T-cell (primary cell): Measurements from ENCODE around the gene COG3. TPM values are rescaled to one million over a fixed set of nuclear protein-coding genes. Genes with fewer than 3 reads are reported as not detected.

ENCODE experiments used
- ATAC-seq, 4 experiments: fragments of 200-7000 bp in 3 of 4; fragments of 150-1000 bp in 1 of 4; cut with Tn5 transposase; replicated peaks in 1 of 4; 1 replicate in 3 of 4; 2 replicates in 1 of 4; pipeline ENCODE4 v1.10.0; 2021; ENCODE audit warnings: moderate library complexity in 3 of 4, mild to moderate bottlenecking in 2 of 4, moderate number of reproducible peaks in 1 of 4
- CTCF ChIA-PET, 2 donors: fragments of 300-600 bp; sonication (Branson Sonifier 250); formaldehyde crosslinking; loops; one replicate each; lab custom pipeline; 2022; ENCODE audit warnings: antibody characterized with exemption in 2 of 2; lab: Charles Lee
- POLR2A ChIA-PET, 2 donors: fragments of 300-600 bp; sonication (Branson Sonifier 250); formaldehyde crosslinking; loops; one replicate each; lab custom pipeline; 2022; ENCODE audit warnings: antibody characterized with exemption in 2 of 2; lab: Charles Lee
- DNase-seq, 35 experiments: peaks; one replicate each; pipeline versions ENCODE4 v3.0.0 to v3.0.0-alpha.2; 2013 to 2023
- H3K27ac ChIP-seq: one replicate; pipeline ENCODE4 v1.5.1; 2013; ENCODE audit warnings: low read length
- H3K27me3 ChIP-seq, 2 experiments: replicated peaks in 1 of 2; 1 replicate in 1 of 2; 2 replicates in 1 of 2; pipeline versions ENCODE4 v1.6.1 to v1.7.0; 2013; ENCODE audit warnings: low read length in 1 of 2, mixed read lengths in 1 of 2; ENCODE audit not compliant: control insufficient read depth in 2 of 2, insufficient read depth in 2 of 2; ENCODE audit errors: extremely low read depth in 1 of 2
- H3K36me3 ChIP-seq, 2 donors: 1 replicate in 1 of 2; 2 replicates in 1 of 2; pipeline versions ENCODE4 v1.6.1 to v1.7.0; 2013; ENCODE audit warnings: low read length in 1 of 2; ENCODE audit not compliant: control insufficient read depth in 2 of 2, insufficient read depth in 1 of 2; ENCODE audit errors: extremely low read depth in 1 of 2
- H3K4me1 ChIP-seq, 2 experiments: 1 replicate in 1 of 2; 2 replicates in 1 of 2; pipeline versions ENCODE4 v1.6.1 to v1.7.0; 2013; ENCODE audit warnings: low read length in 2 of 2, mixed read lengths in 1 of 2; ENCODE audit not compliant: insufficient read depth in 2 of 2, control insufficient read depth in 1 of 2; ENCODE audit errors: extremely low read depth in 1 of 2
- H3K4me3 ChIP-seq, 2 donors: 1 replicate in 1 of 2; 2 replicates in 1 of 2; pipeline versions ENCODE4 v1.5.1 to v1.7.0; 2013; ENCODE audit warnings: mild to moderate bottlenecking in 2 of 2, low read length in 1 of 2, moderate library complexity in 1 of 2; ENCODE audit not compliant: control insufficient read depth in 1 of 2; ENCODE audit errors: extremely low read depth in 1 of 2
- H3K9me3 ChIP-seq: 2 replicates; pipeline ENCODE4 v1.7.0; 2013
- H3K27ac Mint-ChIP-seq, 2 donors: one replicate each; pipeline ENCODE4 v1.8.0; 2020 to 2021; ENCODE audit warnings: mild to moderate bottlenecking in 2 of 2, mixed read lengths in 2 of 2
- H3K27me3 Mint-ChIP-seq, 2 donors: one replicate each; pipeline ENCODE4 v1.8.0; 2021 to 2022; ENCODE audit warnings: mixed read lengths in 2 of 2
- H3K36me3 Mint-ChIP-seq: one replicate; pipeline ENCODE4 v1.8.0; 2021; ENCODE audit warnings: mixed read lengths
- H3K4me1 Mint-ChIP-seq, 3 donors: one replicate each; pipeline ENCODE4 v1.8.0; 2020 to 2022; ENCODE audit warnings: mixed read lengths in 3 of 3, mild to moderate bottlenecking in 1 of 3
- H3K4me3 Mint-ChIP-seq, 3 donors: one replicate each; pipeline ENCODE4 v1.8.0; 2020 to 2022; ENCODE audit warnings: mild to moderate bottlenecking in 3 of 3, mixed read lengths in 3 of 3, moderate library complexity in 3 of 3
- H3K9me3 Mint-ChIP-seq, 3 donors: one replicate each; pipeline ENCODE4 v1.8.0; 2020 to 2022; ENCODE audit warnings: mixed read lengths in 3 of 3
- WGBS: methylation state at CpG from one replicate; pipeline ENCODE4 v1.1.5; 2013; ENCODE audit warnings: missing lambda C conversion rate; ENCODE audit not compliant: insufficient coverage; 5-methylcytosine and 5-hydroxymethylcytosine counted together
- total RNA-seq, 35 experiments: library from RNA in 6 of 35; stranded (reverse) in 6 of 35; fragments of 120-200 nt in 1 of 35; gene quantifications; one replicate each; pipeline versions ENCODE4 v1.2.1 to v1.2.4 and lab custom pipeline; 2013 to 2026

The COG3 gene
- total RNA-seq, 5 donors from 2014 or later (not counting 1 experiment from before 2014, with no cell fraction given): 40.0 to 47.0 (median 42.3) TPM

GRCh38 chr13:45441633-45442032 lies 23.1 kb upstream of the COG3 start:
- peak overlapping the region; percentile 45 to 50 for H3K27ac Mint-ChIP-seq
- H3K4me1 Mint-ChIP-seq: peaks cover 9 to 11% (median 9%) of the 10 kb centered on the region in 3 donors
- Histone ChIP-seq H3K4me3 (no peak overlapping the region), H3K36me3 (no peaks in the 10 kb centered on the region), H3K4me1 (peaks cover 0 to 2% of the 10 kb centered on the region in 2 experiments), H3K27ac (no peak overlapping the region), H3K9me3 (no peaks in the 10 kb centered on the region), H3K27me3 (peaks cover 0 to 2% of the 10 kb centered on the region in 2 experiments)
- ATAC-seq (peak in 3 of 4 experiments; percentile 33 to 62 (median 40)), DNase-seq (no peak)
- H3K4me3 Mint-ChIP-seq: no peak overlapping the region
- ChIA-PET CTCF (interaction anchor here in 1 of 2 donors (0.6 to 0.7 kb wide), 2 partner anchors 92 to 523 kb away, joined by 3 read pairs; no protein-coding TSS in a partner anchor), POLR2A (no interaction called here)
- no CpG with 5 or more reads among the region's 2 CpGs for WGBS
- H3K9me3 Mint-ChIP-seq: no peaks in the 10 kb centered on the region
- H3K36me3 Mint-ChIP-seq: no peaks in the 10 kb centered on the region
- H3K27me3 Mint-ChIP-seq: no peaks in the 10 kb centered on the region

- peaks cover 0 to 5% of the 10 kb centered on the region in 2 experiments for H3K27me3 ChIP-seq
- DNase-seq (no peak), ATAC-seq (no peak)
- Mint-ChIP-seq H3K27me3 (no peaks in the 10 kb centered on the region), H3K4me3 (no peak overlapping the region), H3K36me3 (no peaks in the 10 kb centered on the region), H3K27ac (no peak overlapping the region), H3K4me1 (peaks cover 9 to 11% (median 9%) of the 10 kb centered on the region in 3 donors), H3K9me3 (no peaks in the 10 kb centered on the region)
- H3K27ac ChIP-seq: no peak overlapping the region
- no peak overlapping the region for H3K4me3 ChIP-seq
- CTCF ChIA-PET: interaction anchor here in 1 of 2 donors (0.6 kb wide), 1 partner anchor 15 kb away, joined by 4 read pairs; no protein-coding TSS in a partner anchor
- H3K36me3 ChIP-seq: no peaks in the 10 kb centered on the region
- H3K9me3 ChIP-seq: no peaks in the 10 kb centered on the region
- POLR2A ChIA-PET: no interaction called here
- peaks cover 0 to 2% of the 10 kb centered on the region in 2 experiments for H3K4me1 ChIP-seq
- whole genome bisulfite sequencing: 86% methylated on average over 4 of the region's 6 CpGs
Measured at GRCh38 chr13:45445053-45445452, 19.7 kb upstream of the COG3 start.

- Histone ChIP-seq H3K27me3 (peaks cover 0 to 11% of the 10 kb centered on the region in 2 experiments), H3K27ac (no peak overlapping the region), H3K9me3 (no peaks in the 10 kb centered on the region), H3K36me3 (no peaks in the 10 kb centered on the region), H3K4me3 (no peak overlapping the region), H3K4me1 (peaks cover 0 to 2% of the 10 kb centered on the region in 2 experiments)
- no peak overlapping the region for H3K4me3 Mint-ChIP-seq
- WGBS: 67% methylated on average over 1 of the region's 7 CpGs
- POLR2A ChIA-PET: no interaction called here
- H3K27me3 Mint-ChIP-seq: no peaks in the 10 kb centered on the region
- CTCF ChIA-PET: no interaction called here
- DNase-seq (no peak), ATAC-seq (no peak)
- no peaks in the 10 kb centered on the region for H3K36me3 Mint-ChIP-seq
- H3K9me3 Mint-ChIP-seq: no peaks in the 10 kb centered on the region
- peaks cover 9% of the 10 kb centered on the region in 3 donors for H3K4me1 Mint-ChIP-seq
- no peak overlapping the region for H3K27ac Mint-ChIP-seq
Measured at GRCh38 chr13:45446181-45446580, 18.6 kb upstream of the COG3 start.

- no peak for ATAC-seq
Measured at GRCh38 chr13:45447050-45447661, 17.6 kb upstream of the COG3 start.

GRCh38 chr13:45448965-45449559 lies 15.7 kb upstream of the COG3 start:
- POLR2A ChIA-PET: interaction anchor here in 1 of 2 donors (0.6 kb wide), 2 partner anchors 112 to 558 kb away, joined by 3 to 4 read pairs; no protein-coding TSS in a partner anchor
- Mint-ChIP-seq H3K36me3 (no peaks in the 10 kb centered on the region), H3K9me3 (no peaks in the 10 kb centered on the region), H3K4me1 (no peaks in the 10 kb centered on the region), H3K27me3 (peaks cover 0 to 4% of the 10 kb centered on the region in 2 donors), H3K27ac (no peak overlapping the region), H3K4me3 (no peak overlapping the region)
- no peaks in the 10 kb centered on the region for H3K4me1 ChIP-seq
- CTCF ChIA-PET: interaction anchor here in 1 of 2 donors (0.5 kb wide), 1 partner anchor 77 kb away, joined by 3 read pairs; no protein-coding TSS in a partner anchor
- no peak overlapping the region for H3K4me3 ChIP-seq
- H3K9me3 ChIP-seq: no peaks in the 10 kb centered on the region
- ATAC-seq (no peak), DNase-seq (no peak)
- no peak overlapping the region for H3K27ac ChIP-seq
- WGBS: no CpG with 5 or more reads among the region's 1 CpG
- peaks cover 0 to 19% of the 10 kb centered on the region in 2 experiments for H3K27me3 ChIP-seq
- no peaks in the 10 kb centered on the region for H3K36me3 ChIP-seq

More at GRCh38 chr13:45447050-45447661, 17.6 kb upstream of the COG3 start:
- no peak overlapping the region for H3K4me3 ChIP-seq
- Mint-ChIP-seq H3K27me3 (no peaks in the 10 kb centered on the region), H3K4me1 (peaks cover 0 to 1% (median under 1%) of the 10 kb centered on the region in 3 donors), H3K9me3 (no peaks in the 10 kb centered on the region), H3K36me3 (no peaks in the 10 kb centered on the region), H3K27ac (no peak overlapping the region), H3K4me3 (no peak overlapping the region)
- H3K36me3 ChIP-seq: no peaks in the 10 kb centered on the region
- H3K27ac ChIP-seq: no peak overlapping the region
- peaks cover 0 to 11% of the 10 kb centered on the region in 2 experiments for H3K27me3 ChIP-seq
- POLR2A ChIA-PET: no interaction called here
- H3K9me3 ChIP-seq: no peaks in the 10 kb centered on the region
- no peaks in the 10 kb centered on the region for H3K4me1 ChIP-seq
- 92% methylated on average over 2 of the region's 9 CpGs for WGBS
- CTCF ChIA-PET: interaction anchor here in 1 of 2 donors (0.6 kb wide), 2 partner anchors 402 to 793 kb away, joined by 3 to 5 read pairs; no protein-coding TSS in a partner anchor
- no peak for DNase-seq

GRCh38 chr13:45451282-45451681 lies 13.5 kb upstream of the COG3 start:
- Mint-ChIP-seq H3K27ac (no peak overlapping the region), H3K9me3 (no peaks in the 10 kb centered on the region), H3K36me3 (no peaks in the 10 kb centered on the region), H3K4me3 (no peak overlapping the region), H3K27me3 (peaks cover 0 to 7% of the 10 kb centered on the region in 2 donors), H3K4me1 (peaks cover 0 to 2% (median 0%) of the 10 kb centered on the region in 3 donors)
- Histone ChIP-seq H3K27me3 (peaks cover 0 to 22% of the 10 kb centered on the region in 2 experiments), H3K4me1 (no peaks in the 10 kb centered on the region), H3K27ac (no peak overlapping the region), H3K36me3 (no peaks in the 10 kb centered on the region), H3K9me3 (no peaks in the 10 kb centered on the region), H3K4me3 (no peak overlapping the region)
- POLR2A ChIA-PET: interaction anchor here (0.6 to 0.7 kb wide), 2 partner anchors 25 to 606 kb away, joined by 3 read pairs; no protein-coding TSS in a partner anchor
- CTCF ChIA-PET: no interaction called here
- DNase-seq (no peak), ATAC-seq (no peak)
- WGBS: no CpG with 5 or more reads among the region's 4 CpGs
